Measurements from ENCODE around the gene SYT6. TPM values are rescaled to one million over a fixed set of nuclear protein-coding genes. Genes with fewer than 3 reads are reported as not detected.
"Not testable (repeated sequence)": the region's sequence is repeated elsewhere in the genome, so short reads cannot be mapped to it uniquely, and the experiment has no call there.

SYT6 gene
- total and polyA plus RNA-seq, 5 experiments from 2014 or later: not detected

DNA sequence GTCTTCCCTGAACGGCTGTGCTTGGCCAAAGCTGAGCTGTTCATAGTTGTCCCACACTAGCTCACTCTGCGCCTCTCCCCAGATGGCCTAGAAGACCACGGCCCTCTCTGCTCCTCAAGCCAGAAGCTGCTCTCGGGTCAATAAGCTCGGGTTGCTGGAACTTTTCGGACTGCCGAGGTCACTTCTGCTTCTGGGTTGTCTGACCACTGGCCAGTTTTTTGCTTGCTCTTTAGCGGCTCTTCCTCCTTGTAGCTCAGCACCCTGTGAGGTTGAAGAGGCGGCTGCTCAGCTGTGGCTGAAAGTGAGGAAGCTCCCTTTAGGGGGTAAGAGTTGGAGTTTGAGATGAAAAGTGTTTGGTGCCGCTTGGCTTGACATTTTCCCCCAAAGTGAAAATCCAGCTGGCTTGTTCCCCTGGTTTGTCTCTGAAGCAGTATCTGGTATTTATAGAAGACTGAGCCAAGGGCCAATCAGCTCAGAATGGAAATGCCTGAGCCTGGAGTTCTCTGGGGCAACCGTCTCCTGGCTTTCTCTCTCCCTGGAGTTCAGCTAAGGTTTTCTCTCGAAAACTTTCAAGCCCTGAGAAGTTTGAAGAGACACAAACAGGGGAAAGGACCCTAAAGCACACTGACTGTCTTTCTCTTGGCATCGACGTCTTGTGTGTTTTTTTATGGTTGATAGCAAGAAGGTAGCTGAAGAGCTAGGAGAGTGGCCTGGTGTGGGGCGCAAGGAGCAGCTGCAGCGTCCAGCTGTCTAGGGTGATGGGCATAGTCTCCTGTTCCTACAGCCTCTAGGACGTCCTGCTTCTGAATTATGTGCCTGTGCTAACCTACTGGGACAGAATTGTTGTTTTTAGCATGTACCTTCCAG lies 72.0 kb downstream of the SYT6 start:
- Mint-ChIP-seq H3K27me3 (peaks cover 1 to 9% (median 5%) of the 10 kb centered on the region in 5 donors), H3K36me3 (no peaks in the 10 kb centered on the region), H3K4me1 (no peaks in the 10 kb centered on the region), H3K9me3 (no peaks in the 10 kb centered on the region), H3K4me3 (no peak overlapping the region), H3K27ac (no peak overlapping the region)
- ATAC-seq: no peak
- POLR2A ChIA-PET: no interaction called here
- no peak for DNase-seq

DNA sequence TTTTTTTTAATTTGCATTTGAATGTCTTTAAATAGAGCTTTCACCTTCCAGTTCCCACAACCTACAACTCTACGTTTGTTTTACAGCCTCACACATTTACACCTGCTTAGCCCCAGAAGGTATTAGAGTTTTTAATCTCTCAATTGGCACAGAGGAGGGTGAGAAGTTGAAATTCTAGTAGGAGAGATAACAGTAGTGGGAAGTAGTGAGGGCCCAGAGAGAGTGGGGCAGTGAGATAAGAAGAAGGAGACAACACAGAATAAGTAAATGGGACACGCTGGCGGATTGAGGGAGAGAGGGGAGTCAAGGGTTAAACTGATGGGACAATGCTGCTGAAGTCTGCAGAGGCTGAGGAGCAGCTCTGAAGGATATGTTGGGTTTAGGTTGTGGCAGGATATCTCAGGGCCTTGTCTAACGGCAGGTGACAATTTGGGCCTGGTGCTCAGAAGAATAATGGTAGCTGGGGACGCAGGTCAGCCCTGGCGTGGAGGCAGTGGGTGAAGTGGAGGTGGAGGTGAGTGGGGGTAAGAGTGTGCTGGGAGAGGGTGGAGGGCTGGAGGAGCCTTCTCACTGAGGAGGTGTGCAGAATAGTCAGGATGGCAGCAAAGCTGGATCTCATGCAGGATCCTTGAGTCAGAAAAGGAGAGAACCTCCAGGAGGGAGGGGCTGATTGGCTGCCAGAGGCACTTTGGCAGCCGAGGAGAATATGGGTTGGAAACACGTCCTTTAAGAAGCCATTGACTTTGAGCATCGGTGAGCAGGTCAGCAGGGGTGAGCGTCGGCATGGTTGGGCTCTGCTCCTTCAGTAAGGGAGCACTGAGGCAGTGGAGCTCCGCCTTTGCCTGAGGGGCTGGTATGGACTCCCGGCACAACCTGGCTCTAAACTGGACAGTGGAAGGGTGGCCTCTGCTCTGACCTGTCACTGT lies 72.9 kb downstream of the SYT6 start:
- DNase-seq (no peak), ATAC-seq (no peak)
- Mint-ChIP-seq H3K9me3 (no peaks in the 10 kb centered on the region), H3K4me3 (no peak overlapping the region), H3K27me3 (peaks cover 1 to 9% (median 6%) of the 10 kb centered on the region in 5 donors), H3K4me1 (peaks cover 0 to 4% (median 0%) of the 10 kb centered on the region in 4 donors), H3K36me3 (no peaks in the 10 kb centered on the region), H3K27ac (peak overlapping the region in 1 of 10 donors; percentile 15)
- POLR2A ChIA-PET: no interaction called here

DNA sequence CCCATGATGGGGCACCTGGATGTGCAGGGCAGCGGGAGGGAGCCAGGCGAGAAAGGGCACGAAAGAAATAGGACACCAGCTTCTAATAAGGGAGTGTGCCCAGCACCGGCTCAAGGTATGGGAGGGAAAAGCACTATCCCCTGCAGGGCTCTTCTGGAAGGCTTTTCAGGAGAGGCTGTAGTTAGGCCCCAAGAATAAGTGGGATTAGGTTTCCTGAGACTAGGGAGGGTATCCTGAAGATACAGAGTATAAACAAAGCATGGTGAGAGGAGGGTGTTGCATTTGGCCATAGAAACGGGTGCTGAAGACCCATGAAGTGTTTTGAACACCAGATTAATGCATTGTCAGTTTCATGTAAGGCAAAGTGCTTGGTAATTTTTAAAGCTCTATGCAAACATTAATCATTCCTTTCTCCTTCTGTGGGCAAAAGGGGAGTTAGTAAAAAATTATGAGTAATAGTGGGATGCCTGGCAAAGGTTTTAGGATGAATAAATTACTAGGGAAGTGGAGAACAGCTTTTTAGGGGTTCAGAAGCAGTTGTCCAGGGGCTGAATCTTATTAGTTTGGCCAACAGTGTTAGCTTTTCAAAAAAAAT lies 74.0 kb downstream of the SYT6 start:
- Mint-ChIP-seq H3K27ac (no peak overlapping the region), H3K27me3 (peaks cover 1 to 9% (median 6%) of the 10 kb centered on the region in 5 donors), H3K36me3 (no peaks in the 10 kb centered on the region), H3K4me3 (no peak overlapping the region), H3K9me3 (no peaks in the 10 kb centered on the region), H3K4me1 (peaks cover 0 to 6% (median 0%) of the 10 kb centered on the region in 4 donors)
- POLR2A ChIA-PET: no interaction called here
- ATAC-seq (no peak), DNase-seq (no peak)

DNA sequence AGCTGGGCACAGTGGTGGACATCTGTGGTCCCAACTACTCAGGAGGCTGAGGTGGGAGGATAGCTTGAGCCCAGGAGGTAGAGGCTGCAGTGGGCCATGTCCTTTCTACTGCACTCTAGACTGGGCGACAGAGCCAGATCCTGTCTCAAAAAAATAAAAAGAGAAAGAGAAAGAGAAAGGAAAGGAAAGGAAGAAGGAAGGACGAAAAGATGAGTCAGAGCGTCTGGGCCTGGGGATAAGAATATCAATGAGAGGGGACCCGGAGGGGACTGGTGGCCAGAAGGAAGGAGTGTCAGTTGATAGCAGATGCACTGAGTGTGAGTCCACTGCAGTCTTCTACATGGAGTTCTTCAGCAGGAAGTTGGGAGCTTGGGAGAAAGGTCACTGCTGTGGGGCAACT lies 75.6 kb downstream of the SYT6 start:
- H3K27me3 Mint-ChIP-seq: peaks cover 0 to 9% (median 6%) of the 10 kb centered on the region in 5 donors
- POLR2A ChIA-PET: no interaction called here
- H3K4me3 Mint-ChIP-seq: no peak overlapping the region
- H3K4me1 Mint-ChIP-seq: peaks cover 0 to 6% (median 0%) of the 10 kb centered on the region in 4 donors
- ATAC-seq (no peak), DNase-seq (no peak)
- no peaks in the 10 kb centered on the region for H3K36me3 Mint-ChIP-seq
- no peak overlapping the region for H3K27ac Mint-ChIP-seq
- H3K9me3 Mint-ChIP-seq: peaks cover 0 to 4% (median 0%) of the 10 kb centered on the region in 9 donors

DNA sequence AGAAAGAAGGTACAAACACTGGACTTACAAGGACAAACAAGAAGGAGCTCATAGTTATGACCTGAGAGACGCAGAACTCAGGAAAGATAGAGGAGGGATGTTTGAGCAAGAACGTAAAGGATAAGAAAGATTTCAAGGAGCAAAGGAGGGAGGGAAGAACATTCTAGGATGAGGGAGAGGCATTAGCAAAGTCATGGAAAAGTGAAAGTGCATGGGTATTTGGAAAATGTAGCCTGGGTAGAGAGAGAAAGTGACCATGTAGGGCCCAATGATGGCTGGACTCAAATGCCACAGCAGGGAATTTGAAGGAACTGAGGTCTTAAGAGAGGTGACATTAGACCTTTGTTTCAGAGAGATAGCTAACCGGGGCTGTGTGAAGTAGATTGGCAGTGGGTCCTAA lies 76.5 kb downstream of the SYT6 start:
- H3K27ac Mint-ChIP-seq: peak overlapping the region in 1 of 10 donors; percentile 3

DNA sequence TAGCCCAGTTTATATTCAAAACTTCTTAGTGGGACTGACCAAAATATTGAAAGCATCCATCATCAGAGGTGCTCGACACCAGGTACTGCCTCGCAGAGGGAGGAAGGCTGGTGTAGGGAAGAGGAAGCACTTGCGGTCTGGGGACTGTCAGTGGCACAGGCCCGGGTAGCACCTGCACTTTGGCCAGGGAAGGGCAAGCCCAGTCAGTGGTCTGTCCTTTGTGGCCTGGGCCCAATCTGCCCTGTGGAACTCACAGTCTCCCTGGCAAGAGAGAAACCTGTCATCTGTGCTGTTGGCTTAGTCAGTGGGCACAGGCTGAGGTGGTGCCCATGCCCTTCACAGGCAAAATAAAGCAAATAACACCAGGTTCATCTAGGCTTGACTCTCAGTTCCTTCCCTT lies 77.4 kb downstream of the SYT6 start:
- no peak for DNase-seq
- H3K27ac Mint-ChIP-seq: no peak overlapping the region
- POLR2A ChIA-PET: no interaction called here
- peaks cover 0 to 16% (median 7%) of the 10 kb centered on the region in 9 donors for H3K9me3 Mint-ChIP-seq
- peaks cover 0 to 9% (median 6%) of the 10 kb centered on the region in 5 donors for H3K27me3 Mint-ChIP-seq
- no peak overlapping the region for H3K4me3 Mint-ChIP-seq
- ATAC-seq: no peak
- H3K4me1 Mint-ChIP-seq: peaks cover 0 to 6% (median 0%) of the 10 kb centered on the region in 4 donors
- peaks cover 0 to 8% (median 7%) of the 10 kb centered on the region in 3 donors for H3K36me3 Mint-ChIP-seq

More for the DNA sequence above, 76.5 kb downstream of the SYT6 start:
- H3K9me3 Mint-ChIP-seq: peaks cover 0 to 8% (median 4%) of the 10 kb centered on the region in 9 donors
- H3K4me1 Mint-ChIP-seq: peaks cover 0 to 6% (median 0%) of the 10 kb centered on the region in 4 donors
- H3K4me3 Mint-ChIP-seq: no peak overlapping the region
- ATAC-seq (no peak), DNase-seq (no peak)
- POLR2A ChIA-PET: no interaction called here
- peaks cover 0 to 4% (median 2%) of the 10 kb centered on the region in 3 donors for H3K36me3 Mint-ChIP-seq
- peaks cover 0 to 9% (median 6%) of the 10 kb centered on the region in 5 donors for H3K27me3 Mint-ChIP-seq

DNA sequence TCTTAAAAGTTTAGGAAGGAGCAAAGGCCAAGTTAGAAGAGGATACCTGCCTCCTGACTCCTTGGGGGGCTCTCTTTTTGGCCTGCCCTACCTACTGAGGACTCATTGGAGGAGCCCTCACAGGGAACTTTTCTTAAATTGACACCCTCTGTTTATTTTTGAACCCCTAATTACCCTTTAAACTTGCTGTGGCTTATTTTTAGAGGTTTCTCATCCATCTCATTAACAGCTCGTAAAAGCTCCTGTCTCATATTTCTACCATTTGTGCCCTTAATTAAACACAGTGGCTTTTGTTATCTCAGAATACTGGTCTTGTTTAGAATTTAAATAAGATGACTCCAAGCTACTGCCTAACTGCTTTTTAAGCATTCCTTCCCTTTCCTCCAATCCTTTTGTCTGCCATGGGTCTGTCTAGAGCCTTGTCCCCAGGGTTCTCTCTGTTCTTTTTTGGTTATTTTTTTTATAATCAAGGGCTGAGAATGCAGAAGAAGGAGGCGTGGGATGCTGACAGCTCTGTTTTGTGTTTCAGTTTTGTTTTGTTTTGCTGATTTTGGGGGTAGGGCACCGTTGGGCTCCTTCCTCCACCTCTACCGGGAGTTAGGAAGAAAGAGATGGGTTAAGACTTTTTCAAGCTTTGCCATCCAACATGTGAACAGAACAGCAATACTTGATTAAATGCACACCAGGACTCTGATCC lies 78.0 kb downstream of the SYT6 start:
- H3K4me3 Mint-ChIP-seq: no peak overlapping the region

DNA sequence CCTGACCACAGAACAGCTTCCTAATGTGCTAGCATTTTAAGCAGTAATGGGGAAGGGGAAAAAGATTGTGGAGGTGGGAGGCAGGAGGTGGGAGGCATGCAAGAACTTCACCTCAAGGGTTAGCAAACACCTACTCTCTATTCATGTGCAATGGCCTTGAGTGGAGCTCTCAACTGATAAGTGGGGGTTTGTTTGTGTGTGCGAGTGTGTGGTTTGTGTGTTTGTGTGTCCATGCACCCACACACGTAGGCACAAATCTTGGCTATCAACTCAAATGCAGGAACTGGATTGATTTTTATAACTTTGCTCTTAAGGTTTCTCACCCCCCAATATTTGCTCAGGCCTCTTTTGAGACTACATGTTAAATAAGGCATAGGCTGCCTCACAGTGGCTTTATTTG lies 78.6 kb downstream of the SYT6 start:
- H3K27ac Mint-ChIP-seq: no peak overlapping the region
- no peak overlapping the region for H3K4me3 Mint-ChIP-seq
- POLR2A ChIA-PET: no interaction called here
- peaks cover 0 to 7% (median 4%) of the 10 kb centered on the region in 5 donors for H3K27me3 Mint-ChIP-seq
- peaks cover 0 to 21% (median 7%) of the 10 kb centered on the region in 9 donors for H3K9me3 Mint-ChIP-seq
- H3K36me3 Mint-ChIP-seq: peaks cover 0 to 11% (median 7%) of the 10 kb centered on the region in 3 donors
- peaks cover 0 to 6% (median 0%) of the 10 kb centered on the region in 4 donors for H3K4me1 Mint-ChIP-seq
- DNase-seq (no peak), ATAC-seq (no peak)

More for the DNA sequence above, 78.0 kb downstream of the SYT6 start:
- ATAC-seq (no peak), DNase-seq (no peak)
- POLR2A ChIA-PET: no interaction called here
- no peak overlapping the region for H3K27ac Mint-ChIP-seq
- peaks cover 0 to 6% (median 0%) of the 10 kb centered on the region in 4 donors for H3K4me1 Mint-ChIP-seq
- H3K9me3 Mint-ChIP-seq: peaks cover 0 to 16% (median 7%) of the 10 kb centered on the region in 9 donors
- peaks cover 0 to 11% (median 7%) of the 10 kb centered on the region in 3 donors for H3K36me3 Mint-ChIP-seq
- peaks cover 0 to 7% (median 6%) of the 10 kb centered on the region in 5 donors for H3K27me3 Mint-ChIP-seq

DNA sequence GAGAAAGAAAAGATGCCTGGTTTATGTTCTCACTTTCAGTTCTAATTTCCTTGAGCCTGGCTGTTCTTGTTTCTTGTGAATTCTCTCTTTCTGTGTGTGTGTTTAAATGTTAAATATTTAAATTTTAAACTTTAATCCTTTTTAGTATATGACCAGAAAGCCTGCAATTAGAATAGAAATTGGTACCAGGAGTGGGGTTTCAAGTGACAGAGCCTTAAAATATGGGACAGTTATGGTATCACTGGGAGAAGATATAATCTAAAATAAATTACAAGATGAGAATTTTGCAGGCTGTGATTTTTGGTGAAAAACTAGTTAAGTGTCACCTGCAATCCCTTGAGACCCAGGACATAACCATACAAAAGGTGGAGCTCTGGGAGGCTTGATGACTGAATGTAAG lies 81.4 kb downstream of the SYT6 start:
- Mint-ChIP-seq H3K27ac (no peak overlapping the region), H3K27me3 (peaks cover 2 to 18% (median 4%) of the 10 kb centered on the region in 5 donors), H3K4me3 (no peak overlapping the region), H3K36me3 (peaks cover 0 to 11% (median 7%) of the 10 kb centered on the region in 3 donors), H3K4me1 (peaks cover 0 to 6% (median 0%) of the 10 kb centered on the region in 4 donors), H3K9me3 (peaks cover 0 to 25% (median 7%) of the 10 kb centered on the region in 9 donors)
- no peak for DNase-seq
- POLR2A ChIA-PET: no interaction called here
- no peak for ATAC-seq

DNA sequence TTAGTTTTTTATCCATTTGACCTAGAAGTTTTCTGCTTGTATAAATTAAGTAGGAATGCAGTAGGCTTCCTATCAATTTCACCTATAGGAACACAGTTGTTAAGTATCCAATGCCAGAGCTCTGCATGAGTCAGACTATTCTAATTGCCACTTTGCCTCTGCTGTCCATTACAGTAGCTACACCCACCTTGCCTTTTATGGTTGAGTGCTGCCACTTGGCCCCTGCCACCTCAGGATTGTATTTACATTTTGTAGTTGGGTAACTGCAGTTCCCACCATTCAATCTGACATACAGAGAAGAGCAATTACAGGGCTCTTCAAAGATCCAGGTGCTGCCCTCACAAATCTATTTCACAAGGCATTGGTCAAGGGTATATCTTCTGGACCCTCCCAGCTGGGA lies 83.9 kb downstream of the SYT6 start:
- peaks cover 0 to 25% (median 7%) of the 10 kb centered on the region in 9 donors for H3K9me3 Mint-ChIP-seq
- H3K4me1 Mint-ChIP-seq, H3K4me3 Mint-ChIP-seq, ATAC-seq, DNase-seq, H3K27ac Mint-ChIP-seq, POLR2A ChIA-PET: not testable (repeated sequence)
- peaks cover 3 to 18% (median 4%) of the 10 kb centered on the region in 5 donors for H3K27me3 Mint-ChIP-seq
- H3K36me3 Mint-ChIP-seq: peaks cover 0 to 11% (median 7%) of the 10 kb centered on the region in 3 donors

DNA sequence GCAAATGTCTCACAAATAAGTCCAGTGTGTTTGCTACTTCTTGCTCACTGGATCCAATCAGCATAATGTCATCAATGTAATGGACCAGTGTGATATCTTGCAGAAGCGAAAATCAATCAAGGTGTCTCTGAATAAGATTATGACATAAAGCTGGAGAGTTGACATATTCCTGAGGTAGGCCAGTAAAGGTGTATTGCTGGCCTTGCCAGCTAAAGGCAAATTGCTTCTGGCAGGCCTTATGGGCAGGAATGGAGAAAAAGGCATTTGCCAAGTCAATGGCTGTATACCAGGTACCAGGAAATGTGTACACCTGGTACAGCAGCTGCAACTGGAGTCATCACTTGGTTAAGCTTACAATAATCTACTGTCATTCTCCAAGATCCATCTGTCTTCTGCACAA lies 85.0 kb downstream of the SYT6 start:
- H3K27ac Mint-ChIP-seq, H3K4me1 Mint-ChIP-seq, DNase-seq, H3K4me3 Mint-ChIP-seq, POLR2A ChIA-PET, ATAC-seq: not testable (repeated sequence)
- H3K36me3 Mint-ChIP-seq: peaks cover 0 to 11% (median 7%) of the 10 kb centered on the region in 3 donors
- H3K9me3 Mint-ChIP-seq: peaks cover 0 to 25% (median 7%) of the 10 kb centered on the region in 9 donors
- peaks cover 3 to 18% (median 9%) of the 10 kb centered on the region in 5 donors for H3K27me3 Mint-ChIP-seq

DNA sequence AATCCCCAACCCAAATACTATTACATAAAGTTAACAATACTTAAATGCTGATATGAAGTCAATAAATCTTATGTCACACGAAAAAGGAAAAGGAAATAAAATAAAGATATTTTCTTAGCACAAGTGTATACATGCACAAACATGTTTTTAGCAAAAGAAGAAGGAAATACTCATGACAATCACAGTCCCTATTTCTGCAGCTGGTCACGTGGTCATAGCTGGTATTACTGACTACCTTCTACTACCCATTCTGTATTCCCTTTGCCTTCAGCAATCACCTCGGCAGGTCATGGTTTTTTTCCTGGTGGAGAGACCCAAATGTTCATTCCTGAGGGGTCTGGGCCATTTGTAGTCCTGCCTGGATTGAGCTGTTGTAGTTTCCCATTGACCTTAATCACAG lies 88.0 kb downstream of the SYT6 start:
- POLR2A ChIA-PET, ATAC-seq, H3K36me3 Mint-ChIP-seq, H3K27ac Mint-ChIP-seq, H3K4me1 Mint-ChIP-seq, H3K9me3 Mint-ChIP-seq, DNase-seq, H3K4me3 Mint-ChIP-seq: not testable (repeated sequence)
- peaks cover 3 to 16% (median 5%) of the 10 kb centered on the region in 5 donors for H3K27me3 Mint-ChIP-seq

All from naive thymus-derived CD8-positive, alpha-beta T cell (primary cell).